Right lung (tissue), 5 donors: ENCODE data around the gene ADAMTS20. TPM values are rescaled to one million over a fixed set of nuclear protein-coding genes. Genes with fewer than 3 reads are reported as not detected.

Experiments
- DNase-seq, 2 donors: peaks; one replicate each; pipeline ENCODE4 v3.0.0-alpha.2; 2013
- polyA plus RNA-seq, 5 donors: library from polyadenylated mRNA; unstranded; fragments of 120-200 nt; gene quantifications; one replicate each; pipeline versions ENCODE4 v1.2.1 to v1.2.3, GENCODE V29; 2013; ENCODE audit warnings: inconsistent platforms in 1 of 5, low replicate concordance in 1 of 5; ENCODE audit not compliant: insufficient read length in 5 of 5, insufficient read depth in 1 of 5

ADAMTS20 gene
- polyA plus RNA-seq, 5 donors: 0.06 to 0.22 (median 0.13) TPM

DNA sequence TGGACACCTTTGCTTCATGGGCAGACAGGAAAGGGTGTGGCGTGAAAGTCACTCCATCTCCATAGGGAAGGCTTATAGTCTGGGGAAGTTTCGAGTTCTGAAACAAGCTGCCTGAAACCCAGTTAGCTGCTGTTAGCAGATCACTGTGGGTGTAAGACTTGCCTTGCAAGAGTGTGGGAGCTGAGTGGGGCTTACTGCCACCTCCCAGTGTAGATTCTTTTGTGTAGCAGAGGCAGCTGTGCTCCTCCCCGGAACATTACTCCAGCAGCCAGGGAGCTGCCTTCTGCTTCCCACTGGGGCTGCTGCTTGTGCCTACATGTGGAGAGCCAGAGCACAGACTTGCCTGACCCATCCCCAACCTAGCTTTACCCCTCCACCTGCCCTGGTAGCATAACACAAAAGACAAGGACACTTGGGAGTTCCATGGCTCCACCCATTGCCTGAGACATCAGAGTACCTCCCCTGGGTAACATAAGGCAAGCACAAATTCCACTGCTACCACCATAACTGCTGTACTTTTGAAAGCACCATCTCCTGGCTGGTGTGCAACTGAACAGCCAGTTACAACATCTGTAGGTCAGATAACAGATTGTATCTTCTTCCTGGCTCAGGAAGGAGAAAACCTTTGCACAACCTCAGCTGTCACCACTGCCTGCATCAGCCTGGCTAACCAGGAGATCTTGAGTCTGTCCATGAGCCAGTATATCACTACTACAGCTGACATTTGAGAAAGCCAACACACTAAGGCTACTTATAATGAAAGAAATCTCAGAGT is 69.5 kb downstream of the ADAMTS20 start:
- no peak for DNase-seq

DNA sequence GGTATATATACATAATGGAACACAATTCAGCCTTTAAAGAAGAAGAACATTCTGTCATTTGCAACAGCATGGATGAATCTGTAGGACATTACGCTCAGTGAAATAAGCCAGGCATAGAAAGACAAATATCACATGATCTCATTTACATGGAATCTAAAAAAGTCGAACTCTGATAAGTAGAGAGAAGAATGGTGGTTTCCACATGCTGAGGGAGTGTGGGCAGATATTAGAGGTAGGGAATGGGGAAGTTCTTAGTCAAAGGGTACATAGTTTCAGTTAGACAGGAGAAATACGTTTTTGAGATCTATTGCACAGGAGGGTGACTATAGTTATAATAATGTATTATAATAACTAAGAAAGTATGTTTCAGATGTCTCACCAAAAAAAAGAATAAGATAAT is 71.4 kb downstream of the ADAMTS20 start:
- DNase-seq: no peak

DNA sequence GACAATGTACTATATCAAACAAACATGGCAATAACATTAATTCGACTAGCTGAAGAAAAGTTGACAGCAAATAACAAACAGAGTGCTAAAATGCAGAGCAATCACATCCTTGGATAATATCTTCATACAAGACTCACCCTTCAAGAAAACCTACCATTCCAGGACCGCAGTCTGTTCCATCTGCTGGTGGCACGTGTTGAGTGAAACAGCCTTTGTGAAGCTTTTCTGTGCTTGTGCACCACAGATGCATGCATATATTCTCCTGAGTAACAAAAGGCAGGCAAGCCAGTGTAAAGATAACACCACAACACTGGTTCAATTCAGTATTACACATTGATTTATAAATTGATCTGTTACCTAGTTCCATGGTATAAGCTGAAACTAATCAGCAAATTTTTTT is 89.3 kb downstream of the ADAMTS20 start:
- DNase-seq: no peak

DNA sequence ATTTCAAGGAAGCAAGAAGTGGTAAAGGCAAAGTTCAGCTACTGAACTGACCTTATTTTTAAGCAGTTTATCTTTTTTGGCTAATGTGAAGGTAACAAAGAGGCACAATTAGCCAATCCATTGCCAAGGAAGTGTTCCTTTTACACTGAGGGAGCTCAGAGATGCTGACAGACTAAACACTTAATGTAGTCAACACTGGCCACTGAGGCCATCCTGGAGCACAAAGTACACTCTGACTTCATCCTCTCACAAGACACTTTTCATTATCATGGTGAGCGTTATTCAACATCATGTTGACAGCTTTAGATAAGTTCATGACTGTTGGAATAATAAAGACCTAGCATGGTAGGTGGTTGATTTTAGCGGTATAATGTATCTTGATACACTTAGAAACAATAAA is 89.9 kb downstream of the ADAMTS20 start:
- no peak for DNase-seq

DNA sequence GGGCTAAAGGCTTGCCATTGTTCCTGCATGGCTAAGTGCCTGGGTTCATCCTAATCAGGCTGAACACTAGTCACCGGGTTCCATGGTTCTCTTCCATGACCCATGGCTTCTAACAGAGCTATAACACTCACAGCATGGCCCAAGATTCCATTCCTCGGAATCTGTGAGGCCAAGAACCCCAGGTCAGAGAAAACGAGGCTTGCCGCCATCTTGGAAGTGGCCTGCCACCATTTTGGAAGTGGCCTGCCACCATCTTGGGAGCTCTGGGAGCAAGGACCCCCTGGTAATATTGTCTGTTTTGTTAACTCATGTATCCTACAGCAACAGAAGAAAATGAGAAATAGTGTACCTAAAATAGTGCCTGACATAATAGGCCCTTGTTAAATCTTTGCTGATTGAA is 92.7 kb downstream of the ADAMTS20 start:
- DNase-seq: no peak

DNA sequence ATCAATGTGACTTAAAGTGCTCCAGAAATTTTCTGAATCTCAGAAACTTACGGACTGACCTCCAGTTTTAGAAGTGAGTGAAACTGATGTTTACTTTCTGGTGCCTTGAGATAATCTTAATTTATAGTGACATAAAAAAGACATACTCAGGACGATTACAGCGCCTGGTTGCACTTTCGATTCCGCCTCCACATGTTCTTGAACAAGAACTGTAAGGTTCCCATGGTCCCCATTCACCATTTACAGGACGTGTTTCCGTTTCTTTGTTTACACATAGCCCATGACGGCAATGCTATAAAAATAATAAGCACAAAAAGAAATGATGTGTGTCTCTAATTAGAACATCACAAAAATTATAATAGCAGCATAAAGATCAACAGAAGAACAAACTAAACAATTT is 98.2 kb downstream of the ADAMTS20 start:
- no peak for DNase-seq

DNA sequence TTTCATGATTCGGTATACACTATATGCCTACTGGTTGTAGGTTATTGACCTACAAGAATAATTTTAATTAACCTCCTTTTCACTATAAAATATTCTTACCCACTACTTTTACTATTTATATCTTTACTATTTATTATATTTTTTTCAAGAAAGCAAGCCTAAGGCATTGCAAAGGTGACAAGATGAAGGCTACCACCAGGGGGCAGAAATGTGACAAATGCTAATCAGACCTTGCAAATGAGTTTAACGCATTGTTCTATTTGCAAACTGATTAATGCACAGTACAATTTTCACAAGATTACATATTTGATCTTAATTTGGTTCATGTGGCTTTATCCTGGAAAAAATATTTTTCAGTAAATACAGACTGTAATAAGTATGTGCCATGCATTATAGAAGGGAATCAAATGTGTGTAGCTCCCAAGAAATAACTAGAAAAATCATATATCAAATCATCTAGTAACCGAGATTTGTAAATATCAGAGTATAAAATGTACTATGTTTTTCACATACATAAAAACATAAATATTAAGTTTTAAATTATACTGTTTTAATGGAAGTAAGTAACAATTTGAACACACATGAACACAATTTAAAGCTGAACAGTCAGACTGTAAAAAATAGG is 107.0 kb downstream of the ADAMTS20 start:
- DNase-seq: peak; percentile 6 to 13

DNA sequence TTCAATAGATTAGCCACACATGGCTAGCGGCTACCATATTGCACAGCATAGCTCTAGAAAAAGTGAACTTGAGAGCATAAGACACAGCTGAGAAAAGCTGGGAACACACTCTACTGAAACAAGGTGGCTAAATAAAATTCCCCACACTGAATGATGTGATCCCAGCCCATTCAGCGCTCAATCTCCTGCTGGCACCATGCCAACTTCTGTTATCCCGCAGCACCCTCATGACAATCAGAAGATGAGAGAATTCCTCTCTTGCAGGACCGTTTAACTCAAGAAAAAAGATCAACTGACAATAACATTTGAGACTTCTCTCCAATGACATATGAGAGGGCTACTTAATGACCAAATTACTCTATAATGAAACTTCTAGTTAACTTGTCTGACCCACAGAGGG is 115.4 kb downstream of the ADAMTS20 start:
- no peak for DNase-seq

DNA sequence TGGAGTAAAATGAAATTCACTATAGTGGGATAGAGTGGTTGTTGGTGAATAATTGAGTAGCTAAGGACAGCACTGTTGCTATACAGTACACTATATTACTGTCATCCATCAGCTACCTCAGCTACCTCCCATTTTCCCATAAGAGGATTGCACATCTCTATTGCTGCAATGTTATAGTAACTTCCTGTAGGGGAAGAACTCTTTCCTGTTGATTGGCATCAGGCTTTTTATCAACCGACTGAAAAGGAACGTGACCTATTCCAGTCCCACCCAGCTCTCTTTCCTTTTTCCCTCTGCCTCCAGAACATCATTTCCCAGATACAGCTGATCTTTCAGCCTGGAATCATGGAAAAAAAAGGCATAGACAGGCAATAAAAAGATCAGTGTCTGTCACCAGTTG is 117.4 kb downstream of the ADAMTS20 start:
- DNase-seq: no peak

DNA sequence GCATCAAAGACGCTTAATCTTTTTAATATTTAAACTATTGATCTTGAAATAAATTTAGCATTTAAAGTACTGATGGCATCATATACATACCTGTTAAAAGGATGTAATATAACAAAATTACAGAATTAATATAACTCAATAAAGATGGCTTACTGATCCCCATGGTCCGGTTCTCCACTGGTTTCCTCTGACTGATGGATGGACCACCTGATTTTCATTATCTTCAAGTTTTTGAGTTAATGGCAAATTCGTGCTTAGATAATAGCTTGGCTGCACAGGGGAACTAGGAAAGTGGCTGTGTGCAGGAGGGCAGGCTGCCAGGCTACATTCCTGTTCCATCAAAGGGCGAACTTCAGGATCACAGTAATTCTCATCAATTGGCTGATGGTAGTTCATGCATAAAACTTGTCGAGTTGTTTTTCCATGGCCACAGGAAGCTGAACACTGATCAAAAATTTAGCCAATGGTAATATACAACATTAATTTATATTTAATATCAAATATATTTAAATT is 123.9 kb downstream of the ADAMTS20 start:
- DNase-seq: no peak

DNA sequence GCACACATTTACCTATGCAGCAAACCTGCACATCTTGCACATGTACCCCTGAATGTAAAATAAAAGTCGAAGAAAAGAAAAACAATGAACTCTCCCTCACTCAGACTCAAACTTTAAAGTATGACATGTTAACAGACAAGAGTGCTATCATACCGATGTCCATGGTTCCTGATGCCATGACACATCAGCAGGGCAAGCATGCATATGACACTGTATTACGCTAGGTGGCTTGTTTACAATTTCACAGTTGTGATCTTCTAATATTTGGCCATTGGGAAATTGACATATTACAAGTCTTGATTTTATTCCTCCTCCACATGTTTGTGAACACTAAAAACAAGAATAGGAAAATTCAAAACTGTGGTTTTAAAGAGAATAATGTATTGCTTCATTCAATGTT is 126.6 kb downstream of the ADAMTS20 start:
- DNase-seq: no peak

DNA sequence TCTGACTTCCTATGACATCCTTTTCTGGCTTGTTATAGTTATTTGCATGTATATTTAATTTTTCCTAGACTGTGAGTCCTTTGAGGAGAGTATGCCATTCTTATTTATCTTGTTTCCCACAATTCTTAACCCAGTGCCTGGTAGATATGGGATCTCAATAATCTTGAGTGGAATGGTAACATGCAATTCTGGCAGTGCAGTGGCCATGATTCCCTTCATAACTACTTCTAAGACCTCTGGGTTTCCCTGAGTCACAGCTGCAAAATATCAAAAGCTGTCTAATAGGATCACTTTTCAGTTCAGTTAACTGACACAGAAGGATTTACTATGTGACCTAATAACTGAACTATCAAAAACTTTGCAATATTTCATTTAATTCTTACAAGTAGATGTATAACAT is 135.0 kb downstream of the ADAMTS20 start:
- no peak for DNase-seq

DNA sequence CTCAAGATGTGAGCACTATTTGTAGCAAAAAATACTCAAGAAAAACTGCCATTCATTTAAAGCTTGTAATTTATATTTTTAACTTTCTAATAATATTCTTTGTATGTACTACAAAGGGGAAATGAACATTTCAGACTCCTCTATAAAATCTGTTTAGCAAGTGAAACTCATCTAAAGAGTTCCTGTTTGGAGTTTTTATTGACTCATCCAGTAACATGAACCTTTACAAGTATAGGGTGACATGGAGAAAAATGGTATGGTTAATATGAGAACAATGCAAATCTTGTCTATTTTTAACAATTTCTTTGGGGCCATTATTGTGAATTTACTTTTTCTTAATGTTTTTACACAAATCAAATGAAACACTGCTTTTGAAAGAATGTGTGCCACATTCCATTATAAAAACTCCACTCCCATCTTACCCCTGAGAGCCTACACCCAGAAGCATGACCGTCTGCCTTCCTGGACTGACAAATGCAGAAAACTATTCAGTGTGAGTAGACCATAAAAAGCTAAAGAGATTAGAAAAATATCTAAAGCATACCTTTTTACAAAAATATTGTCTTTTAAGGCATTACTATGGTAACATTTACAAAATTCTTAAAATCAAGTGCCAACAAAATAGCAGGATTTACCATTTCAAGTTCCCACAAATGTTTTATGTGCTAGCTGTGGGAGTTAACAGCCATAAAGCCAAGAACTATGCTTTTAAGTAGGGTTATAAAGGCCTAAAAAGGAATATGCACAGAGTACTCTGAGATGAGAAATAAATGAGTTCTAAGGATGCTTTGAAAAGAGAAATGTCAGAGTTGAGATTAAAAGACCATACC is 144.0 kb downstream of the ADAMTS20 start:
- DNase-seq: no peak

DNA sequence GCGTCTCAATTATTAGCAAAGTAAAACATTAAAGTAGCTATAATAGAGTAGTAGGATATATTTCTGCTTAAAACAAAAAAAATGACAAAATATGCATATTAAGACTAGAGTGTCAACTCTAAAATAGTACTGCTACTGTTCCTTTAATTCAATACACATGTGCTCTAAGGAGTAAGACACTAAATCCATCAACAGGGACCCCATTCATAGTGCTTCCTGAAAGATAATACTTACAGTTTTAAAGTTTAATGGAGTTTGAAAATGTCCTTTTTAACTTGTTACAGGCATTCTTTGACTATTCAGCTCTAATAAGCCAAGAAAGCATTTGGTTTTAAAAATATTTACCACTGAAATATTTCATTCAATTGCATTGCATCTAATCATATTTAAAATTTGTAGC is 145.2 kb downstream of the ADAMTS20 start:
- DNase-seq: no peak

DNA sequence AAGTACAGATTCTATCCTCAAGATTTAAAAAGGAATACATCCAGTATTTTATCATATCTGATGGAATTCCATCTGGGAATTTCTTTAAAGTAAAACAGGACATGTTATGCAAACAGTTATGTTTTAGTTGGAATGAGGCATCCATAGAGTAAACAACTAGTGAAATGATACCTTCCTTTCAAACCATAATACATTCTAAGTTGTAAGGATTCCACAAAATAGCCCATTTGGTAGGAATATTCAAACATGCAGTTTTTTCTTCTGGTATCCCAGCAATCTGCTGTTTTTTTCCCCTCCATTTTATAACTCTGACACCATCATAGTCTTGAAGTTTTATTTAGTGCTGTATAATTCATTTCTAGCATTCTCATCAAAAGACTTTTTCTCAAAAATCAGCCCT is 149.6 kb downstream of the ADAMTS20 start:
- no peak for DNase-seq

DNA sequence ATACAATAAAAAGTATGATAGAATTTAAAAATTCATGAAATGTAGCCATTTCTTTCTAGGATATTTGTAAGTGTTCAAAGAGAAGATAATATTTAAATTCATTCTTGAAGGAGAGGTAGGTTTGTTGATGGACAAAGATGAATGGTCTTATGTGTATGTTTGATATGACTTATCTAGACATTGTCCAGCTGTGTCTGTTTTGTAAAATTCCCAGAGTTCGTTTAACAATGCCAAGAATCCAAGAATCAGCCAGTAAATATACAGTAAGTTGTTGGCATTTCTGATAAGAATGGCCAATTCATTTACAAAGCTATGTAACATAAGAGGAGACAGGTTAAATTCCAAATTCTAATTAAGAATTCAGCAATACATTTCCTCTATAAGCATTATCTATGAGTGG is 150.9 kb downstream of the ADAMTS20 start:
- DNase-seq: no peak

DNA sequence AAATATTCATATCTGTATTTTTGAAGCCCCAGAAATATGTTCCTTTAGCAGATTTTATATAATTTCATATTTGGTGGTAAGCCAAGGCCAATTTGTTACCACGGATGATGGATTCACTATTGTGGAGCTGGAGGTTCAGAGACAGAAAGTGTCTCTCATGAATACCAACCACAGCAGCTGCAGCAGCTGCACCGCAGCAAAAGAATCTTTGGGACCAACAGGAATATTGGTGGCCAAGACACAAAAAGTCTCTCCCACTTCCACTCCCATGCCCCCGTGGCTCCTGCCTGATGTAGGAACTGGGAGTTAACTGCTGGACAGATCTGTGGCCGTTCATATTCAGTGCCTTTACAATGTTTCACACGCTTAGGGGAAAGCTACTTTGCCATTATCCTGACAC is 155.3 kb downstream of the ADAMTS20 start:
- DNase-seq: no peak

DNA sequence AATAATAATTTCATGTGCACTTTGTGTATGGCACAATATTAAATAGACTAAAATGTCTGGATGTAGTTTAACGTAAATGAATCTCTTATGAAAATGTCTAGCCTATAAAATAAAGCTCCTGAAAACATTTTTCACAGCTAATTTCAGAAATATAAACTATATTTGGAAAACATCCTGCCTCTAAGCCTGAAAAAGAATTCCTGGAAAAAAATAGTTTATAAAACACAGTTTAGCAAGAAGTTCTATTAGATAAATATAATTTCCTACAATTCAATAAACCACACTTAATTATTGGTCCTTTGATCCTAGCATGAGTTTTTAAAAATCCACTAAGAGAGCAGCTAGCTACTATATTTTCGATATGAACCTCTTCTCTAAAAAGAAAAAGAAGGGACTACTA is 159.9 kb downstream of the ADAMTS20 start:
- peak in 1 of 2 donors; percentile 5 for DNase-seq

DNA sequence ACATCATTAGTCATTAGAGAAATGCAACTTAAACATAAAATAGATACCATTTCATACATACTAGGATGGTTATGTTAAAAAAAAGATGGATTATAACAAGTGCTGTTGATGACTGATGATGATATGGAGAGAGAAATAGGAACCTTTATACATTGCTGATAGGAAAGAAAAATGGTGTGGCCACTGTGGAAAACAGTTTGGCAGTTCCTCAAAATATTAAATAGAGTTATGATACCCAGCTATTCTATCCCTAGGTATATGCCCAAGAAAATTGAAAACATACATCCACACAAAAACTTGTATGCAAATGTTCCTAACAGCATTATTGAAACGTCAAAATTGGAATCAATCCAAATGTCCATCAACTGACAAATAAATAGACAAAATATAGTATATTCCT is 170.1 kb downstream of the ADAMTS20 start:
- DNase-seq: no peak

DNA sequence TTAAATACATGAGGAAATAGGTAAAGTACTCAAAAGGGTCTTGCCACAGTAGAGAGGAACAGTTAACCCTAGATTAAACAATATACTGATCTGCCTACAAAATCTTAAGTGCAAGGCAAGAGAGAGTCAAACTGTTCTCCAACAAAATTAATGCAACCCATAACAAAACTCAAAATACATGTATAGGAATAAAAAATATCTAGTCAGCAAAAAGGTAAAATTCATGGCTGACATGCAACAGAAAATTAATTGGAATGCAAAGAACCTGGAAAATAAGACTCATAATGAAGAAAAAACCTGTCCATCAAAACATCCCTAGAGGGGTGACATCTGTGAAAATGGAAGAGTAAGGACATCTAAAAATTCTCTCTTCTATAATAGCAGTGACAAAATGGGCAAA is 173.6 kb downstream of the ADAMTS20 start:
- DNase-seq: no peak

DNA sequence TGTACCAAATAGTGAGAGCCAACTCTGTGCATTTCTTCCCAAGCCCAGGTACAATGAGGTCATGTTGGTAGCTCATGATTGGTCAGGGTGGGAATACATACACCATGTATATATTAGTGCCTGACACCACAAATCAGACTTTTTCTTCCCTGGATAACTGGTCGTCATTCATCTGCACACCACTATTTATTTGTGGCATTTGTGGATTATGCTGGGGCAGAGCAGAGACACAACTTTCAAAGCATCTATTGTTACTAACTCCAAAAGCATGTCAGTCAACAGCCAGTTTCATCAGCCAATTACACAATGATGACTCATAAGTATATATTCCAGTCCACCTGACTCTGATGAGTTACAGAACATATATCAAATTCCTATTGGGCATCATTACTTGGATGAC is 181.7 kb downstream of the ADAMTS20 start:
- DNase-seq: no peak

DNA sequence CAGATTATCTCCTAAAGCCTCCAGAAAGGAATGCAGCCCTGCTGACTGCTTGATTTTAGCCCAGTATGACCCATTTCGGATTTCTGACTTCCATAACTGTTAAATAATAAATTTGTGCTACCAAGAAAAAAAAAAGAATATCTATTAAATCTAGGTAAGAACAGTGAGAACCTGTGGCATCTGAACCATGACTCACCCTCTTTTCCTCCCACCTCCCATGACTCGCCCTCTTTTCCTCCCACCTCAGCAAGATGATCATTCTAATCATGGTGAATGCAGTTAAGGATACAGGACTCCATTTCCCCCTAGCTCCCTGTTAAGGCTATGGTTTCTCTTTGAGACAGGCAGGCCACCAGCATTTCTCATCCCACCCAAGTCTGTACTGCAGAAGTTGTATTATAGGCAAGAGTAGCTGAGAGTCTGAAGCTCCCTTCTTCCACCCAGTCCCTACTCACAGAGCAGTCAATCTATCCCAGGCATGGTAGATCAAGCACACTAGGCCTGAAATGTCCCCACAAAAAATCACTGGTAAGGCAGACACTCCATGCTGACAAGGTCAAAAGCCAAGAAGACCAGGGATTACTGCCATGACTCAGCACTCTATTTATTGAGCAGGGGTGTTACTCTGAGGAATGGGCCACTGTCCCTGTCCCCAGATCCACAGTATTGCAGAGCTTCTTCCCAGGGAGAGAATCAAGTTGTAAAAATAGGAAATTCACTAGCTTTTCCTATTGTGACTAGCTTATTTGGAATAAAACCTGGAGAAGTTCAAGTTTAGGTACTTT is 188.9 kb downstream of the ADAMTS20 start:
- no peak for DNase-seq
